ENCODE measurements around the gene RAB40C. TPM values are rescaled to one million over a fixed set of nuclear protein-coding genes. Genes with fewer than 3 reads are reported as not detected.

Gene RAB40C
- total and polyA plus RNA-seq, 10 of the 15 experiments (the other 5 are each of a cell fraction or from before 2014, with no cell fraction given) = 0.06 to 12.8 (median 4.6) TPM

DNA sequence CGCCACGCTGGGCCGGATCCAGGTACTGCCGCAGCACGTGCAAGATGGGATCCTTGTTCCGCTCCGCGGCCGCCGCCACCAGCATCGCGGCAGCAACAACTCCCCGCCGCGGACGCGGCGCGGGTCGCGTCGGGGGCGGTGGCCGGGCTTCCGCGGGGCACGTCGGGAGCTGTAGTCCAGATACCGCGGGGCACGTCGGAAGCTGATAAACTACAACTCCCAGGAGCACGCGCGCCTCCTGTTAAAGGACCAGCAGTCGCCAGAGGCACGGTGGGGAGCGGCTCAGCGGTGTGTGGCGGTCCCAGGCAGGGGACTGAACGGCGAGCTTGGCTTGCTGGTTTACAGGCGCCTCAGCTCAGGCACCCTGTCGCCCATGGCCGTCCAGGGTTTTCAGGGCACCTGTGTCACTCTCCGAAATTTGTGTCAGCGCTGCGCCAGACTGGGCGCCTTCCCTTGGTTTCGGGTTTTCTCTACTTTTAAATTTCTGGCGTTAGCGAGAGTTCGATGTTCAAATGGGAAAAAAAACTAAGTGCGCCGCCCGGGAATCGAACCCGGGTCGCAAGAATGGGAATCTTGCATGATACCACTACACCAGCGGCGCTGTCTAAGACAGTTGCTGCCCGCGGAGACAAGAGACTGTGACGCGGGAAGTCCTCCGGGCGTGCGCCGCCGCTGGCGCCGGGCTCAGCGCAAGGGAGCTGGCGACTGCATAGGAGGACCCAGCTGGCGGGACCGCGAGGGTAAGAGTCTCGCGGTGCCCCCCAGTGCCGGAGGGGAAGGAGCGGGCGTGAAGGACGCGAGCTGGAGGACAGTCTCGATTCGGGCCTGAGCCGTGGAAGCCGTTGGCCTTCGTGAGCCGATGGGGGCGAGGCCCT is 46.6 kb downstream of the RAB40C start, which contains the start of gene METTL26 (continued):
- TF ChIP-seq, protein P1, sequence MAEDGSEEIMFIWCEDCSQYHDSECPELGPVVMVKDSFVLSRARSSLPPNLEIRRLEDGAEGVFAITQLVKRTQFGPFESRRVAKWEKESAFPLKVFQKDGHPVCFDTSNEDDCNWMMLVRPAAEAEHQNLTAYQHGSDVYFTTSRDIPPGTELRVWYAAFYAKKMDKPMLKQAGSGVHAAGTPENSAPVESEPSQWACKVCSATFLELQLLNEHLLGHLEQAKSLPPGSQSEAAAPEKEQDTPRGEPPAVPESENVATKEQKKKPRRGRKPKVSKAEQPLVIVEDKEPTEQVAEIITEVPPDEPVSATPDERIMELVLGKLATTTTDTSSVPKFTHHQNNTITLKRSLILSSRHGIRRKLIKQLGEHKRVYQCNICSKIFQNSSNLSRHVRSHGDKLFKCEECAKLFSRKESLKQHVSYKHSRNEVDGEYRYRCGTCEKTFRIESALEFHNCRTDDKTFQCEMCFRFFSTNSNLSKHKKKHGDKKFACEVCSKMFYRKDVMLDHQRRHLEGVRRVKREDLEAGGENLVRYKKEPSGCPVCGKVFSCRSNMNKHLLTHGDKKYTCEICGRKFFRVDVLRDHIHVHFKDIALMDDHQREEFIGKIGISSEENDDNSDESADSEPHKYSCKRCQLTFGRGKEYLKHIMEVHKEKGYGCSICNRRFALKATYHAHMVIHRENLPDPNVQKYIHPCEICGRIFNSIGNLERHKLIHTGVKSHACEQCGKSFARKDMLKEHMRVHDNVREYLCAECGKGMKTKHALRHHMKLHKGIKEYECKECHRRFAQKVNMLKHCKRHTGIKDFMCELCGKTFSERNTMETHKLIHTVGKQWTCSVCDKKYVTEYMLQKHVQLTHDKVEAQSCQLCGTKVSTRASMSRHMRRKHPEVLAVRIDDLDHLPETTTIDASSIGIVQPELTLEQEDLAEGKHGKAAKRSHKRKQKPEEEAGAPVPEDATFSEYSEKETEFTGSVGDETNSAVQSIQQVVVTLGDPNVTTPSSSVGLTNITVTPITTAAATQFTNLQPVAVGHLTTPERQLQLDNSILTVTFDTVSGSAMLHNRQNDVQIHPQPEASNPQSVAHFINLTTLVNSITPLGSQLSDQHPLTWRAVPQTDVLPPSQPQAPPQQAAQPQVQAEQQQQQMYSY (CRISPR knock-in tag; IDR thresholded peaks at IDR 0.05) = no peak
- TF ChIP-seq, protein P2, sequence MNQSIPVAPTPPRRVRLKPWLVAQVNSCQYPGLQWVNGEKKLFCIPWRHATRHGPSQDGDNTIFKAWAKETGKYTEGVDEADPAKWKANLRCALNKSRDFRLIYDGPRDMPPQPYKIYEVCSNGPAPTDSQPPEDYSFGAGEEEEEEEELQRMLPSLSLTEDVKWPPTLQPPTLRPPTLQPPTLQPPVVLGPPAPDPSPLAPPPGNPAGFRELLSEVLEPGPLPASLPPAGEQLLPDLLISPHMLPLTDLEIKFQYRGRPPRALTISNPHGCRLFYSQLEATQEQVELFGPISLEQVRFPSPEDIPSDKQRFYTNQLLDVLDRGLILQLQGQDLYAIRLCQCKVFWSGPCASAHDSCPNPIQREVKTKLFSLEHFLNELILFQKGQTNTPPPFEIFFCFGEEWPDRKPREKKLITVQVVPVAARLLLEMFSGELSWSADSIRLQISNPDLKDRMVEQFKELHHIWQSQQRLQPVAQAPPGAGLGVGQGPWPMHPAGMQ (IDR thresholded peaks at IDR 0.05; ENCODE audit: borderline replicate concordance) = peak; percentile 65; the same call in 1 of the 2 replicates
- no peak for TF ChIP-seq HDAC2 (IDR thresholded peaks at IDR 0.05)
- peak; percentile 93; the same call in 1 of the 2 replicates for TF ChIP-seq STAT1 (conservative IDR thresholded peaks at IDR 0.05)
- TF ChIP-seq, protein P3, sequence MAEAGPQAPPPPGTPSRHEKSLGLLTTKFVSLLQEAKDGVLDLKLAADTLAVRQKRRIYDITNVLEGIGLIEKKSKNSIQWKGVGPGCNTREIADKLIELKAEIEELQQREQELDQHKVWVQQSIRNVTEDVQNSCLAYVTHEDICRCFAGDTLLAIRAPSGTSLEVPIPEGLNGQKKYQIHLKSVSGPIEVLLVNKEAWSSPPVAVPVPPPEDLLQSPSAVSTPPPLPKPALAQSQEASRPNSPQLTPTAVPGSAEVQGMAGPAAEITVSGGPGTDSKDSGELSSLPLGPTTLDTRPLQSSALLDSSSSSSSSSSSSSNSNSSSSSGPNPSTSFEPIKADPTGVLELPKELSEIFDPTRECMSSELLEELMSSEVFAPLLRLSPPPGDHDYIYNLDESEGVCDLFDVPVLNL (IDR thresholded peaks at IDR 0.05; ENCODE audit: low read depth, low read length) = no peak
- TF ChIP-seq KAT2A (conservative IDR thresholded peaks at IDR 0.05; ENCODE audit: control insufficient read depth, low read depth, low read length) = no peak
- TF ChIP-seq SMAD1 (IDR thresholded peaks at IDR 0.05; ENCODE audit: low read depth, partially characterized antibody) = no peak
- TF ChIP-seq RAD21 (IDR thresholded peaks at IDR 0.05; ENCODE audit: insufficient read depth, low read depth, low read length) = no peak
- peak; percentile 90 for TF ChIP-seq SIN3A (IDR thresholded peaks at IDR 0.05; ENCODE audit: low read depth, low read length)
- TF ChIP-seq YBX1 (IDR thresholded peaks at IDR 0.05) = no peak
- TF ChIP-seq TCF3 (IDR thresholded peaks at IDR 0.05; ENCODE audit: borderline replicate concordance, insufficient read depth, low read depth, low read length) = 0 out of 2 replicates have a peak, but pooled peaks have one; percentile 47
- peak; percentile 80 for TF ChIP-seq TBL1XR1 (IDR thresholded peaks at IDR 0.05; ENCODE audit: low read depth, low read length)
- TF ChIP-seq ZNF274 (IDR thresholded peaks at IDR 0.05; ENCODE audit: insufficient read depth, insufficient read length) = no peak
- TF ChIP-seq, protein P4, sequence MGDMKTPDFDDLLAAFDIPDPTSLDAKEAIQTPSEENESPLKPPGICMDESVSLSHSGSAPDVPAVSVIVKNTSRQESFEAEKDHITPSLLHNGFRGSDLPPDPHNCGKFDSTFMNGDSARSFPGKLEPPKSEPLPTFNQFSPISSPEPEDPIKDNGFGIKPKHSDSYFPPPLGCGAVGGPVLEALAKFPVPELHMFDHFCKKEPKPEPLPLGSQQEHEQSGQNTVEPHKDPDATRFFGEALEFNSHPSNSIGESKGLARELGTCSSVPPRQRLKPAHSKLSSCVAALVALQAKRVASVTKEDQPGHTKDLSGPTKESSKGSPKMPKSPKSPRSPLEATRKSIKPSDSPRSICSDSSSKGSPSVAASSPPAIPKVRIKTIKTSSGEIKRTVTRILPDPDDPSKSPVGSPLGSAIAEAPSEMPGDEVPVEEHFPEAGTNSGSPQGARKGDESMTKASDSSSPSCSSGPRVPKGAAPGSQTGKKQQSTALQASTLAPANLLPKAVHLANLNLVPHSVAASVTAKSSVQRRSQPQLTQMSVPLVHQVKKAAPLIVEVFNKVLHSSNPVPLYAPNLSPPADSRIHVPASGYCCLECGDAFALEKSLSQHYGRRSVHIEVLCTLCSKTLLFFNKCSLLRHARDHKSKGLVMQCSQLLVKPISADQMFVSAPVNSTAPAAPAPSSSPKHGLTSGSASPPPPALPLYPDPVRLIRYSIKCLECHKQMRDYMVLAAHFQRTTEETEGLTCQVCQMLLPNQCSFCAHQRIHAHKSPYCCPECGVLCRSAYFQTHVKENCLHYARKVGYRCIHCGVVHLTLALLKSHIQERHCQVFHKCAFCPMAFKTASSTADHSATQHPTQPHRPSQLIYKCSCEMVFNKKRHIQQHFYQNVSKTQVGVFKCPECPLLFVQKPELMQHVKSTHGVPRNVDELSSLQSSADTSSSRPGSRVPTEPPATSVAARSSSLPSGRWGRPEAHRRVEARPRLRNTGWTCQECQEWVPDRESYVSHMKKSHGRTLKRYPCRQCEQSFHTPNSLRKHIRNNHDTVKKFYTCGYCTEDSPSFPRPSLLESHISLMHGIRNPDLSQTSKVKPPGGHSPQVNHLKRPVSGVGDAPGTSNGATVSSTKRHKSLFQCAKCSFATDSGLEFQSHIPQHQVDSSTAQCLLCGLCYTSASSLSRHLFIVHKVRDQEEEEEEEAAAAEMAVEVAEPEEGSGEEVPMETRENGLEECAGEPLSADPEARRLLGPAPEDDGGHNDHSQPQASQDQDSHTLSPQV (IDR thresholded peaks at IDR 0.05) = no peak
- no peak for TF ChIP-seq CBX3 (IDR thresholded peaks at IDR 0.05; ENCODE audit: borderline replicate concordance, low read depth)
